Spleen (tissue), 11 donors: ENCODE measurements around the gene CDIPT. TPM values are rescaled to one million over a fixed set of nuclear protein-coding genes. Genes with fewer than 3 reads are reported as not detected.

ENCODE experiments used
- DNase-seq: peaks from one replicate; pipeline ENCODE4 v3.0.0-alpha.2; 2020
- H3K27ac ChIP-seq, 8 donors: fragments of 200-600 bp; sonication (generic) in 7 of 8; 1 replicate in 4 of 8; 2 replicates in 4 of 8; pipeline versions ENCODE4 v1.5.0 to v1.8.0; 2016 to 2021; ENCODE audit warnings: inconsistent platforms in 4 of 8, mild to moderate bottlenecking in 4 of 8, moderate library complexity in 1 of 8
- H3K27me3 ChIP-seq, 7 donors: fragments of 200-600 bp; sonication (generic) in 6 of 7; replicated peaks in 1 of 7; 1 replicate in 4 of 7; 2 replicates in 3 of 7; pipeline versions ENCODE4 v1.5.0 to v1.8.0; 2016 to 2021; ENCODE audit warnings: inconsistent platforms in 3 of 7, mild to moderate bottlenecking in 1 of 7
- H3K36me3 ChIP-seq, 6 donors: fragments of 200-600 bp; sonication (generic) in 5 of 6; 1 replicate in 4 of 6; 2 replicates in 2 of 6; pipeline versions ENCODE4 v1.5.0 to v1.8.0; 2016 to 2021; ENCODE audit warnings: inconsistent platforms in 2 of 6
- H3K4me1 ChIP-seq, 6 donors: fragments of 200-600 bp; sonication (generic) in 5 of 6; 1 replicate in 3 of 6; 2 replicates in 3 of 6; pipeline versions ENCODE4 v1.5.0 to v1.8.0; 2016 to 2021; ENCODE audit warnings: inconsistent platforms in 3 of 6
- H3K4me3 ChIP-seq, 8 donors: fragments of 200-600 bp; sonication (generic) in 7 of 8; 1 replicate in 4 of 8; 2 replicates in 4 of 8; pipeline versions ENCODE4 v1.5.0 to v1.8.0; 2016 to 2021; ENCODE audit warnings: inconsistent platforms in 4 of 8, mild to moderate bottlenecking in 4 of 8, moderate library complexity in 2 of 8
- H3K9me3 ChIP-seq, 8 donors: fragments of 200-600 bp; sonication (generic) in 7 of 8; 1 replicate in 4 of 8; 2 replicates in 4 of 8; pipeline versions ENCODE4 v1.5.0 to v1.8.0; 2016 to 2021; ENCODE audit warnings: inconsistent platforms in 4 of 8
- POLR2A ChIP-seq, 3 donors: fragments of 450-650 bp; IDR thresholded peaks; one replicate each; pipeline ENCODE4 v1.5.1; 2017; ENCODE audit warnings: antibody characterized with exemption in 3 of 3, mild to moderate bottlenecking in 1 of 3
- POLR2AphosphoS5 ChIP-seq, 3 donors: sonication (generic); formaldehyde crosslinking; IDR thresholded peaks; one replicate each; pipeline ENCODE4 v1.5.1; 2017; ENCODE audit warnings: antibody characterized with exemption in 3 of 3
- WGBS, 5 donors: extraction: QIAGEN DNeasy Blood & Tissue Kit in 3 of 5; methylation state at CpG; one replicate each; pipeline versions ENCODE4 v1.1.5 to v1.1.7; 2013 to 2018; 5-methylcytosine and 5-hydroxymethylcytosine counted together
- intact Hi-C: fragments of 100-400 bp; cut with DNase I; formaldehyde crosslinking; loops from one replicate; pipeline ENCODE4 v1.15.0; 2023; ENCODE audit warnings: low total_unique reads
- polyA plus RNA-seq, 3 donors: library from polyadenylated mRNA; stranded (reverse); fragments of 200-250 nt; gene quantifications; one replicate each; pipeline ENCODE4 v1.2.1, GENCODE V29; 2013
- total RNA-seq, 7 donors: library from RNA; depleted of rRNA in 3 of 7; stranded (reverse); fragments of >200 nt in 3 of 7; fragmentation: NEBNext Ultra II Directional in 4 of 7; extraction: Animal tissue kit (Norgen Biotek cat#: 25700) in 4 of 7; gene quantifications; one replicate each; pipeline versions ENCODE4 v1.1.0 to v1.2.1, GENCODE V29; 2016 to 2021
- TF ChIP-seq, protein P1 (sequence below), 11 experiments: fragments of 200-600 bp in 7 of 11; fragments of 450-650 bp in 4 of 11; sonication (generic) in 4 of 11; IDR thresholded peaks in 8 of 11; conservative IDR thresholded peaks in 3 of 11; 1 replicate in 7 of 11; 2 replicates in 4 of 11; pipeline versions ENCODE4 v1.4.0 to v1.8.0; 2016 to 2021; ENCODE audit warnings: antibody characterized with exemption in 11 of 11, inconsistent platforms in 4 of 11, mild to moderate bottlenecking in 1 of 11
- donor health status: healthy with polysubstance abuse.
- donor health status: DM: no; HTN: no; CAD: no; lungs with moderate emphysema.
- donor health status: DM: no; HTN: no; CAD: no.
- donor health status: Bipolar disorder and iron deficiency.
- donor health status: healthy.
- donor health status: DM: no; HTN: no; CAD: no.
- donor health status: DM: yes; HTN: yes; CAD: no.

The CDIPT gene
- total and polyA plus RNA-seq, 10 donors = 43.7 to 81.2 (median 65.5) TPM

DNA sequence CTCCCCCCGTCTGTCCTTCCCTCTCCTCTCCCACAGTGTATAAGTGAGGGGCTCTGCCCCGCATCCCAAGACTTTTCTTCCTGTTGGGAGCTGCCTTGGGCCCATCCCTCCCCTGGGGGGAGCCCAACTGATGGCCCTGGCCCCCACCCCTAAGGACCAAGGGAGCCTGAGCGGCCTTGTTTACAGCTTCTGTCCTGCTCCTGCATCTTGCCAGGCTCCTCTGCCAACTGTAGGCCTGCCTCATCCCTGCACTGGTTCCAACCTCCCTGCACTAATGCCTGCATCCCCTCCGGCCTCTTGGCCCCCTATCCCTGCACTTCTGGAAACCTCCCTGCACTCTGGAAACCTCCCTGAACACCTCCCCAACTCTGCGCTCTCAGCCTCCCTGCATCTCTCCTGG is 48.4 kb downstream of the CDIPT start:
- WGBS, 5 donors = 80 to 92% (median 82%) methylated on average over 5 of the region's 5 CpGs
- Histone ChIP-seq H3K9me3 (no peaks in the 10 kb centered on the region), H3K27ac (peak overlapping the region in 4 of 8 donors; percentile 92 to 99 (median 98)), H3K27me3 (peaks cover 0 to 19% (median 10%) of the 10 kb centered on the region in 7 donors), H3K36me3 (peaks cover 0 to 33% (median 19%) of the 10 kb centered on the region in 6 donors), H3K4me3 (peak overlapping the region in 1 of 8 donors; percentile 98), H3K4me1 (peaks cover 42 to 93% (median 80%) of the 10 kb centered on the region in 6 donors)
- DNase-seq = peak; percentile 77
- TF ChIP-seq, protein P1, sequence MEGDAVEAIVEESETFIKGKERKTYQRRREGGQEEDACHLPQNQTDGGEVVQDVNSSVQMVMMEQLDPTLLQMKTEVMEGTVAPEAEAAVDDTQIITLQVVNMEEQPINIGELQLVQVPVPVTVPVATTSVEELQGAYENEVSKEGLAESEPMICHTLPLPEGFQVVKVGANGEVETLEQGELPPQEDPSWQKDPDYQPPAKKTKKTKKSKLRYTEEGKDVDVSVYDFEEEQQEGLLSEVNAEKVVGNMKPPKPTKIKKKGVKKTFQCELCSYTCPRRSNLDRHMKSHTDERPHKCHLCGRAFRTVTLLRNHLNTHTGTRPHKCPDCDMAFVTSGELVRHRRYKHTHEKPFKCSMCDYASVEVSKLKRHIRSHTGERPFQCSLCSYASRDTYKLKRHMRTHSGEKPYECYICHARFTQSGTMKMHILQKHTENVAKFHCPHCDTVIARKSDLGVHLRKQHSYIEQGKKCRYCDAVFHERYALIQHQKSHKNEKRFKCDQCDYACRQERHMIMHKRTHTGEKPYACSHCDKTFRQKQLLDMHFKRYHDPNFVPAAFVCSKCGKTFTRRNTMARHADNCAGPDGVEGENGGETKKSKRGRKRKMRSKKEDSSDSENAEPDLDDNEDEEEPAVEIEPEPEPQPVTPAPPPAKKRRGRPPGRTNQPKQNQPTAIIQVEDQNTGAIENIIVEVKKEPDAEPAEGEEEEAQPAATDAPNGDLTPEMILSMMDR (IDR thresholded peaks at IDR 0.05 in 8 of 11, conservative IDR thresholded peaks at IDR 0.05 in 3 of 11) = no peak
- no peak for TF ChIP-seq POLR2A (IDR thresholded peaks at IDR 0.05)
- TF ChIP-seq POLR2AphosphoS5 (IDR thresholded peaks at IDR 0.05) = no peak
- intact Hi-C loops = no loop called here

DNA sequence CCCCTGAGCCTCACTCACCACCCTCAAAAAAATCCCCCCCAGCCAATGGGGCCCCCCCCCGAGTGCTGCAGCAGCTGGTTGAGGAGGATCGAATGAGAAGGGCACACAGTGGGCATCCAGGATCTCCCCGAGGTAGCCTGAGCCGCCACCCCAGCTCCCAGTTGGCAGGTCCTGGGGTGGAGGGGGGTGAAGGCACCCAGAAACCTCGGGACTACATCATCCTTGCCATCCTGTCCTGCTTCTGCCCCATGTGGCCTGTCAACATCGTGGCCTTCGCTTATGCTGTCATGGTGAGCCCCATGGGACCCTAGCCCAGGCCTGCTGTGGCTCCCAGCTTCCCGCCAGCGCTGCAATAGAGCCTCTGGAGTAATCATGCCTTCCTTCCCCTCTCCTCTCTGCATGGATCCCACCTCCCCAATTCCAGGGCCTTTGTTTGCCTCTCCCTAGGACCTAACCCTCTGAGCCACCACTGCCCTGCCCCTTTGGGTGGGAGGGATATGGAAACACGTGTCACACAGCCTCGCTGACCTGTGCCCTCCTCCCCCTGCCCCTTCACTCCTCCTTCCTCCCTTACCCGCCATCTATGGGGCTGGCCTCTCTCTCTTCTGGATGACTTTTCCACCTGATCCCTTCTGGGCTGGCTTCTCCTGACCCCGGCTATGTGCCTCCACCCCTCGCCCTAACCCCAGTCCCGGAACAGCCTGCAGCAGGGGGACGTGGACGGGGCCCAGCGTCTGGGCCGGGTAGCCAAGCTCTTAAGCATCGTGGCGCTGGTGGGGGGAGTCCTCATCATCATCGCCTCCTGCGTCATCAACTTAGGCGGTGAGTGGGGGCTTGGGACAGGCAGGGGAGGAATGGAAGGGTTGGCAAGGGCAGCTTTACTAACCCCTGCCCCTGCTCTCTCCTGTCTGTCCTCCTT is 49.1 kb downstream of the CDIPT start:
- H3K4me1 ChIP-seq = peaks cover 46 to 93% (median 80%) of the 10 kb centered on the region in 6 donors
- H3K27me3 ChIP-seq = peaks cover 0 to 19% (median 10%) of the 10 kb centered on the region in 7 donors
- 79 to 87% (median 83%) methylated on average over 21 to 24 of the region's 24 CpGs for WGBS, 5 donors
- H3K27ac ChIP-seq = no peak overlapping the region
- H3K36me3 ChIP-seq = peaks cover 0 to 33% (median 19%) of the 10 kb centered on the region in 6 donors
- no peaks in the 10 kb centered on the region for H3K9me3 ChIP-seq
- peak; percentile 82 for DNase-seq
- TF ChIP-seq, protein P1 (IDR thresholded peaks at IDR 0.05 in 8 of 11, conservative IDR thresholded peaks at IDR 0.05 in 3 of 11) = no peak
- TF ChIP-seq POLR2A (IDR thresholded peaks at IDR 0.05) (no peak), POLR2AphosphoS5 (IDR thresholded peaks at IDR 0.05) (no peak)
- H3K4me3 ChIP-seq = no peak overlapping the region
- intact Hi-C loops = no loop called here

DNA sequence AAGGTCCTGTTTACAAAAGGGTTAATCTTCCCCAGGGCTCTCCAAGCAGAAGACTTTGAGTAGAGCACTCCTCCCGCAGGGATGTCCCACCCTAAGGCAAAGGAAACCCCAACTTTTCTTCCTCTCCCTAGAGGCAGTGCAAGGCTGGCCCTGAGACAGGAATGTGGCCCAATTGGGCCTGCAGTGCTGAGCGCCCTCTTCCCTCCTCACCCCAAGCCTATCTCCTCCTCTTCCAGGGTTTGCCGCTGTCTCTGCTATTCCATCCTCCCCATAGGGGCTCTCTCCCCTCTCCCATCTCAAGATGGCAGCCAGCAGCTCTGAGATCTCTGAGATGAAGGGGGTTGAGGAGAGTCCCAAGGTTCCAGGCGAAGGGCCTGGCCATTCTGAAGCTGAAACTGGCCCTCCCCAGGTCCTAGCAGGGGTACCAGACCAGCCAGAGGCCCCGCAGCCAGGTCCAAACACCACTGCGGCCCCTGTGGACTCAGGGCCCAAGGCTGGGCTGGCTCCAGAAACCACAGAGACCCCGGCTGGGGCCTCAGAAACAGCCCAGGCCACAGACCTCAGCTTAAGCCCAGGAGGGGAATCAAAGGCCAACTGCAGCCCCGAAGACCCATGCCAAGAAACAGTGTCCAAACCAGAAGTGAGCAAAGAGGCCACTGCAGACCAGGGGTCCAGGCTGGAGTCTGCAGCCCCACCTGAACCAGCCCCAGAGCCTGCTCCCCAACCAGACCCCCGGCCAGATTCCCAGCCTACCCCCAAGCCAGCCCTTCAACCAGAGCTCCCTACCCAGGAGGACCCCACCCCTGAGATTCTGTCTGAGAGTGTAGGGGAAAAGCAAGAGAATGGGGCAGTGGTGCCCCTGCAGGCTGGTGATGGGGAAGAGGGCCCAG is 50.0 kb downstream of the CDIPT start:
- intact Hi-C loops = no loop called here
- 79 to 92% (median 86%) methylated on average over 8 to 9 of the region's 9 CpGs for WGBS, 5 donors
- Histone ChIP-seq H3K9me3 (no peaks in the 10 kb centered on the region), H3K4me1 (peaks cover 52 to 93% (median 81%) of the 10 kb centered on the region in 6 donors), H3K4me3 (peak overlapping the region in 3 of 8 donors; percentile 49 to 76 (median 49)), H3K27ac (peak overlapping the region in 1 of 8 donors; percentile 93), H3K36me3 (peaks cover 0 to 32% (median 19%) of the 10 kb centered on the region in 6 donors), H3K27me3 (peaks cover 0 to 19% (median 10%) of the 10 kb centered on the region in 7 donors)
- DNase-seq = no peak
- TF ChIP-seq POLR2A (IDR thresholded peaks at IDR 0.05) = no peak
- TF ChIP-seq, protein P1 (IDR thresholded peaks at IDR 0.05 in 8 of 11, conservative IDR thresholded peaks at IDR 0.05 in 3 of 11) = no peak
- no peak for TF ChIP-seq POLR2AphosphoS5 (IDR thresholded peaks at IDR 0.05)
